ENCODE measurements around the gene ARHGEF28.

- TF ChIP-seq CTCF (IDR thresholded peaks at IDR 0.05; ENCODE audit: low read length) (no peak), EZH2phosphoT487 (IDR thresholded peaks at IDR 0.05; ENCODE audit: low read length) (no peak)
These were observed 264.6 kb downstream of the ARHGEF28 start for GRCh38 chr5:73890569-73890968.
